ENCODE data around the gene E2F6.

The E2F6 gene

DNA sequence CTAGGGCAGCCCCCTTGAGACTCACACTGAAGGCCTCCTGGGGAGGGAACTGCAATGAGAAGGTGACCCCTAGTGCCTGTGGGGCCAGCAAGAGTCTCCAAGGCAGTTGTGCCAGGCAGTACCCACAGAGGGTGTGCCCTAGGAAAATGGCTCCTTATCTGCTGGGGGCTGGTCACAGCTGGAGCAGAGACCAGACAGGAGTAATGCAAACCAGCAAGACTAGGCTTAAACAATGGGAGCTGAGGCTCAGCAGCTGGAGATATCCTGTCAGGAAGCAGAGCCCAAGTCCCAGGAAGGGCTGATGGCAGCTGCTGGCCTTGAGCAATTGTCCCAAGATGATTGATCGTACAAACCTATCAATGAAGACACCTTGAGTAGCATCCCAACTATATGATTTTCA is 26.8 kb upstream of the E2F6 start:
- no peak for DNase-seq (ENCODE audit: low spot score)

DNA sequence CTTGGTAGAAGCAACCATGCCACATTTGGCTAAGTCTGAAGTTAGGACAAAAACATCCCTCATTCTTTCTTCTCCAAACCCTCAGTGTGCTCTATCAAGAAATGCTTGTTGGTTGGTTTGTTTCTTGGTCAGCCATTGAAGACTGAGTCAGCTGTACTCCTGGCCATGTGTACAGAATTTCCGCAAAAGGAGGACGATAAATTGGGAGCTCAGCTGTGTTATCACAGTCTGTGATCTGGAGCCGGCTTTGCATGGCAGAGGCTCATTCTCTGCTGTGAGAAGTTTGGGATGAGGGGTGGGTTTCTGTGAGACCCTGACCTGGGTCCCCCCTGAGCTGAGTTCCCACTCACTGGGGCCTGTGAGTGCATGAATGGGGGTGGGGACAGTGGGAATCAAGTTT is 26.3 kb upstream of the E2F6 start:
- DNase-seq (ENCODE audit: low spot score), result no peak

DNA sequence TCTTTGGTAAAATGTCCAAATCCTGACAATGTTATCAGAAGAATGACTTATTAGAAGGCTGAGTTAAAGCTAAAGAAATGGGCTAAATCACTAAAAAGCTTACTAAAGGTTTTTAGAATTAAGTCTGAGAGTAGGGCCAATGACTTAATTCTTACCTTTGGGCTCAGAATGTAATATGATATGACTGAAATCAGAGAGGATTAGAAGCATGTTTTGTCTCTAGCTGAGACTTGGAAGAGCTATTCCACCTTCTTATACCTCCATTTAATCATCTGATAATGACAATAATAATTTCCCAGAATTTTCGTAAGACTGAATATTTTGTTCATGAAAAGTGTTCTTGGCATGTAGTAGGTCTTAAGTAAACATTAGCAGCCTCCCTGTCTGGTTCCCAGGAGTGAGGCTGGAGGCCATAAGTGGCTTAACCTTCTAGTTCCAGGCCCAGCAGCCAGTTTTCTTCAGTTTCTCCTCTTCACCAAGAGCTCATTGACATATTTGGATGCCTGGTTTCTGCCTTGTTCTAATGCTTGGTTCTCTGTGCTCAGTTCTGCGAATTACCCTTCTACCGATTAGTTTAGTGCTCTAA is 25.5 kb upstream of the E2F6 start:
- DNase-seq (ENCODE audit: low spot score), result no peak

DNA sequence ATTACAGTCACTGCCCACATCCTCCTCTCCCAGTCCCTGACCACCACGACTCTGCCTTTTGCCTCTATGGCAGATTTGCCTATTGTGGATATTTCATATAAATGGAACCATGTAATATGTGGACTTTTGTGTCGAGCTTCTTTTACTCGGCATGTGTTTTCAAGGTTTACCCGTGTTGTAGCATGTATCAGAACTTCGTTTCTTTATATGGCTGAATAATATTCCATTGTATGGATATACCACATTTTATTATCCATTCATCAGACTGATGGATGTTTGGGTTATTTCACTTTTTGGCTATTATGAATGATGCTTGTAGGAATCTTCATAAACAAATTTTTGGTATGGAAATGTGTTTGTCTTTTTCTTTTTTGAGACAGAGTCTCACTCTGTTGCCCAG is 24.2 kb upstream of the E2F6 start:
- no peak for DNase-seq (ENCODE audit: low spot score)

DNA sequence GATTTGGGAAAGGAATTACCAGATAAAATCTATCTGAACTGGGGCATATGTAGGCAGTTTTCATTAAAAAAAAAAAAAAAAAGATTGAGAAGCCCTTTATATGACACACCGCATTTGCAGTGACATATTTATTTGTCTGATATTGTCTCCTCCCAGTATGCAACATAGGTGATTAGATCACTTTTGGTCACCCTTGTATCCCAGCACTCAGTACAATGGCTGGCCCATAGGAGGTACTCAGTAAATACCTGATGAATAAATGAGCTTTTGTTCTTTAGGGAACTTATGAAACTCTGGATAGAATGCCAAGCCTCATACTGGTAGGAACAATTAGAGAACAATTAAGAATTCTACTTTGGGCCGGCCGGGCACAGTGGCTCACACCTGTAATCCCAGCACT is 22.8 kb upstream of the E2F6 start:
- no peak for DNase-seq (ENCODE audit: low spot score)

DNA sequence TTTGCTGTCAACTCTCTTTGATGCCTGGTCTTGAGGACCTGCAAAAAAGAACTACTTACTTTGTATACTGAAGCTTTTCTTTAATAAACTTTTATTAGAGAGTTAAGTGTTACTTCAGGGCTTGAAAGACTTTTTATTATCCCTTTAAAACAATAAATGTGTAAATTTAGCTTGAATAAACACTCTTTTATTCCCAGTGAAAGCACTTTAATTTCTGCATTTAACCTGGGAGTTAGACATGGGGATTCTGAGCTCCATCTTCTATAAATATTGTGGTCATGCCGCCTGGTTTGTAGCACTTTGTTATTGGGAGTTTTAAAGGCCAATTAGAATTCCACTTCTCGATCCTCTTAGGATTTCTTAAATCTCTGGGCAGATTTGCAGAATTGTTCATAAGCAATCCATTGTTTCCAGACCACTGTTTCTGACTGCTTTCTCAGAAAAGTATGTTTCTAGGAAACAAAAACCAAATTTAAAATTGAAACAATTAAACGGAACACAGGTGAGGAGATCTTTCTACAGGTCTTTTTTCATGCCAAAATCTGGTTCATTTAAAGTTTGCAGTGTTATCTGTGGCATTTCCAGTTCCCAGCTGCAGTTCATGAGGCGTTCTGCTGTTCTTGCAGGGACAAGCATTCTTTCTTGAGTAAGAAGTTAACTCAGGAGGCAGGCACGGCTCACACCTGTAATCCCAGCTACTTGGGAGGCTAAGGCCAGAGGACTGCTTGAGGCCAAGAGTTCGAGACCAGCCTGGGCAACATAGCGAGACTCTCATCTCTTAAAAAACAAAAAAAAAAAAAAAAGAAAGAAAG is 18.1 kb upstream of the E2F6 start:
- DNase-seq (ENCODE audit: low spot score), result no peak

DNA sequence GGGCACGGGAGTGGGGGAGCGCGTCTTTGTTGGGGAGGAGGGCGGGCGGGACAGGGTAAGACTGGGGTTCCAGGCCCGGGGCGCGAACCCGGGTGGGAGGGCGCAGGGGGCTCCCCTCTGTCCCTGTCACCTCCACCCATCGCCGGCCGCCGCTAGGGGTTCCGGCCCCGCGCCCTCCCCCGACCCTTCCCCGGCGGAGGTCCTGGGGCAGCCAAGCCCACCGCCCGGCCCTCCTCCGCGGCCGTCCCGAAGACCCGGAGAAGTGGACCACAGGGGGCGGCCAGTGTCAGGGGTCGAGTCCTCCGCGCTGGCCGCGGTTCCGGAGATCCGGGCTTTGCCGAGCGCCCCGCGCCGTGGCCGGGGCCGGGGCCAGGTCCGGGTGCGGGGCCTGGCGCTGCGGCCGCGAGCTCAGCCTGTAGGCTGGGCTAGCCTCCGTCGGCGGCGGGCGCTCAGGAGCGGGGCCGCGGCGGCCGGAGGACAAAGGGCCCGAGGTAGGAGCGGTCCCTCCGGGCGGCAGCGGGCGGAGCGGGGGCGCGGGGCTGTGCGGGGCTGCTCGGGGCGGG is 16.6 kb upstream of the E2F6 start:
- no peak for DNase-seq (ENCODE audit: low spot score)

DNA sequence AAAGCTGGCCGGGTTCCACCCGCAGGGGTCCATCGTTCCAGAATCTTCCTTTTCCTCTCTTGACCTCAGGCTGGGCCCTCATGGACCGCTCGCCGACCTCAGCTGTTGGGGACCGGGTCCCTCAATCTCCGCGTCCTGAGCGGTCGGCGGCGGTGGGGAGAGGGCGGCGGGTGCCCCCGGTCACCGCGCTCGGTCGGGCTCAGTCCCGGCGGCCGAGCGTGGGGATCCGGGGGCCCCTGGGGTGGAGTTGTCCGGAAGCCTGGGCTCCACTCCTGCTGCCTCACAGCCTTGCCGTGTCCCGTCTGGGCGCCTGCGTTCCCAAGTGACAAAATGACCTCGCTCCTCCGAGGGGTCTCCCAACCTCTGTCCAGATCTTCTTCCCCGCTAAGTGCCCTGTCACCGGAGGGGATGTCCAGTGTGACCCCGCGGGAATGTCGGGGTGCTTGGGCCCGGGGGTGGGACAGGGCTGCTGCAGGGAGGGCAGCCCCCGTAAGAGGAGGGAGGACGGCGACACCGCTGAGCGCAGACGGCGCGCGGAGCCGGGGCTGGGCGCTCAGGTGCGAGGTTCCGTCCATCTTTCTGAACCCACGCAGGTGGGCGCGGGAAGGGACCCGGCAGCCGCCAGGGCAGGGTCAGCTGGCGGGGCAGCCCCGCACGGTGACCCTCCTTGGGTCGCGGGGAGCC is 16.0 kb upstream of the E2F6 start:
- DNase-seq (ENCODE audit: low spot score), result no peak

DNA sequence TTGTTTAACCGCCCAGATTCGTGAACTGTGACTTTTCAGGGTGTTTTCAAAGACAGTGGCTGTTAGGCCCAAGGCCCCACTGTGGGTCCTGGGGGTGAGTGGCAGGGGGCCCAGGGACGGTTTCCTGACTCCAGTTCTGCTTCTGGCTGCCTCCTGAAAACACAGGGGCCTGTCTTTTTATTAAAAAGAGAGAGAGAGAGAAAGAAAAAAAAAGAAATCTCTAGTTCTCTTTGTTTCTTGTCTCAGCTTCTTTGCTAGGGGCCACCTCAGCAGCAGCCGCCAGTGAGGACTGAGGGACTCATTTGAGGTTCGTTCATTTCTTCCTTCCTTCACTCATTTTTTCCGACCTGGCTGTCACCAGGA is 15.4 kb upstream of the E2F6 start:
- DNase-seq (ENCODE audit: low spot score), result no peak

DNA sequence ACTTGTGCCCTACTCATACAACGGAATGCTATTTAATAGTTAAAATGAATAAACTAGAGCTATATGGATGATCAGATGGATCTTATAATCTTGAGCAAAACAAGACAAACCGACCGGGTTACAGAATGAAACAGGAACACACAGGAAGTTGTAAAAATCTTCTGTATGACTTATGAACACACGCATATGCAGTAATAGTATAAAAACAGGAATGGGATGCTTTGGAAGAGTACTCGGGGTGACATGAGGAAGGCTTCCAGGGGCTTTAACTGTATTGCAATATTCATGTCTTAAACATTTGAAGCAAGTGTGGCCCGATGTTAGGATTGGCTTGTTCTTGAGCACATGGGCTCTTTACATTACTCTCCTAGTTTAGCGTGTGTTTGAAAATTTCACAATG is 14.9 kb upstream of the E2F6 start:
- DNase-seq (ENCODE audit: low spot score), result no peak

DNA sequence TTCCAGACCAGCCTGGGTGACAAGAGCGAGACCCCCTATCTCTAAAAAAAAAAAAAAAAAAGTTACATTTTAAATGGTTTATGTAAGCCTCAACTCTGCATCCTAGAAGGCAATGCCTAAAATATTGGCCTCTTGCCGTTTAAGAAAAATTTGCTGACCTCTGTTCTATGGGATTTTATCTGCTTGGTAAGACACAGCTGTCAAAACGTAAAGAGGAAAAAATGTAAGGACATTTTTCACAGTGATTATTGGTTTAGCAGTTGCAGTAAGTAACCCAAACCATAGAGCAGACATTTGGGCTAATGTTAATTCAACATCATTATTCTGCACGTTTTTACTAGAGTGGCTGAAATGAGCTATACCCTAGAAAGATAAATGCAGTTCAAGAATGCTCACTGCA is 14.4 kb upstream of the E2F6 start:
- DNase-seq (ENCODE audit: low spot score), result no peak

DNA sequence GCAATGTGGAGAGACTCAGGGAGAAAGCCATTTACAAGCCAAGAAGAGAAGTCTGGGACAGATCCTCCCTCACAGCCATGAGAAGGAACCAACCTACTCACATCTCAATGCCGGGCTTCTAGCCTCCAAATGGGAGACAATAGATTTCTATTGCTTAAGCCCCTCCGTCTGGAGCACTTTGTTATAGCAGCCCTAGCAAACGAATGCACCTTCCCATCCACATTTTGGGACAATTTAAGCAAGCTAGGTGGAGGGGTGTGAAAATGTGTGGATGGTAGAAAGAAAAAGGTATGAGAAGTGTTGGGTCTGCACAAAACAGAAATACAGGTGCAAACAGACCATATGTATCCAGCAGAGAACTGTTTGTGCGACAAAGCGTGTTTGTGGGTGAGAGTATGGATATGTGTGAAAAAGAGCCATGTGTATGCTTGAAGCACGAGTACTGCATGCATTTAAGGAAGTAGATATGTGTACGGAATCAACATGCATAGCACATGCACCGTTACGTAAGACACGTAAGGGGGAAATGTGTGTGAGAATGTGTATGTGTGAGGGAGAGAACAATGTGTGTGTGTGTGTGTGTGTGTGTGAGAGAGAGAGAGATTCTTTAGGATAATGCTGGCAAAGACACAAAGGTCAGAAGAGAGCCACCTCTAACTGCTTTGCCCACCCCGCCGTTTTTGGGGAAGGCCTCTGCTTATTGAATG is 13.1 kb upstream of the E2F6 start:
- DNase-seq (ENCODE audit: low spot score), result no peak

DNA sequence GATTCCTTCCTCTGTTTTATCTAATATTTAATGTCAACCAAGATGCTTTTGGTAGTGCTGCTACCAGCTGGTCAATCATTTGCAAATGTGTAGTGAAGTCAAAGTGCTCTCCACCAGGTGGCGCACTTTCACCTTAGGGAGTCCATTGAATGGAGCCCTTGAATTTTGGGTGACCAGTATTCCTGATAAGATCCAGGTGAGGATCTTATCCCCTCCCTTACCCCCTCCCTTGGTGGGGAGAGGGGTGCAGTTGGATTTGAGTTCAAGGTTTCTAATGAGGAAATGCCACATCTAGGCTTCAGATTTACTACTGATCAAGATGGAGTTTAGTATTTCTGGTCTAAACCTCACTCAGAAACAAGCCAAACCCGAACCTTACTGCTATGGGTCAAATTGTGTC is 12.0 kb upstream of the E2F6 start:
- DNase-seq (ENCODE audit: low spot score), result peak; percentile 70

DNA sequence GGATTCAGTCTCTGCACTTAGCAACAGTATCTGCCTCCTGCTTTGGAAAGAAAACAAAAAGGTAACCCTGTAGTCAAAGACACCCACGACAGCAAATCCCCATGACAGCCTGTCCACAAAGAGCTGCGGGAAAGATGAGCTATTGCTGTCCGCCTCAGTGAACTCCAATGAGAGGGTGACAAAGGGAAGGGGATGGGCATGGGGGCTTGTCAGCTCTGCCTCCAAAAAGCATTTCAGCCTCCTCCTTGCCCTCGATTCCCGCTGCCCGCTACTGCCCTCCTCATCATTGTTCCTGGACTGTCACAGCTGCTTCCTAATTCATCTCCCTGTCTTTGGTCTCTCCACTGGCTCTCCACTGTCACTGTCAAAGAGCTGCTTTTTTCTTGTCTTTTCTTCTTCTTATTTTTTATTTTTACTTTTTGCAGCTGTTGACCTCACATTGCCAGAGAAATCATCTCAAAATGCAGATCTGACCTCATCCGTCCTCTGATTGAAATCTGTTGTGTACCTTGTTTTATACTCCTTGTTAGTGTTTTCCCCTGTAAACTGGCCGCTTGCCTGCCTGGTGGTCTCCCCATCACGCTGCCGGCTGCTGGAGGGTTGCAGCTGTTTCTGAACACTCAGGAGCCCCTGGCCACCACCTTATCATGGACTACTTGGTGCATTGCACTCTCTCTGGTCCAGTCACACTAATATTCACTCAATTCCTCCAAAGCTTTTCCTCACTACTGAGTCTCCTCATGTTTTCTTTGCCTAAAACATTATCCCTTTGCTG is 7.9 kb upstream of the E2F6 start:
- no peak for DNase-seq (ENCODE audit: low spot score)

DNA sequence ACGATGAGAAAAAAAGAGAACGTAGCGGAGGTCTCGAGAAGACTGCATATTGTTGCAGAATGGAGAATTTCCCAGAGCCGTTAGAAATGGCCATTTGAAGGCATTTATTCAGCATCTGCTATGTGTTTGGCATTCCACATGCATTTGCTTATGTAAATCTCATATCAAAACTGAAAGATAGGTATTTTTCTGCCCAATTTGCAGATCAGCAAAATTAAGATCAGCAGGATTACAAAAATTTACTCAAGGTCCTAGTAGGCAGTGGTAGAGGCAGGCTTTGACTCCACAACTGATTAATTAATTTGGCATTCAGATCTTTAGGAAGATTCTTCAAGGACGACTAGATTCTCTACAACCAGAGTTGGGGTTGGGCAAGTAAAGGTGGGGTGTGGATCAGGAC is 1.8 kb upstream of the E2F6 start:
- DNase-seq (ENCODE audit: low spot score), result no peak

DNA sequence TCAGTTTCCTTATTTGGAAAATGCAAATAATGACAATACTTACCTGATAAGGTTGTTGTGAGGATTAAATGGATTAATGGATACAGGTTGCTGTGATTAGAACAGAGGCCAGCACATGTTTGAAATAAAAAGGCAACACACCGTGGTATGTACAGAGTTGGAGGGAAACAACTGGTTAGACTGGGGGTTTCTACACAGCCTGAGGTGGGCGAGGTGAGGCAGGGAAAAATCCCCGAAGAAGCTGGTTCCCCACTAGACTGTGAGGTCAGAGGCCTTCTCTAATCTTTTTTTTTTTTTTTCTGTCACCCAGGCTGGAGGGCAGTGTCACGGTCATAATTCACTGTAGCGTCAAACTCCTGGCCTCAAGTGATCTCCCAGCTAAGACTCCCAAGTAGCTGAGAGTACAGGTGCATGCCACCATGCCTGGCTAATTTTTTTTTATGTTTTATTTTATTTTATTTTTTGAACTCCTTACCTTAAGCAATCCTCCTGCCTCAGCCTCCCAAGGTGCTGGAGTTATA is 1.2 kb upstream of the E2F6 start:
- DNase-seq (ENCODE audit: low spot score), result no peak

DNA sequence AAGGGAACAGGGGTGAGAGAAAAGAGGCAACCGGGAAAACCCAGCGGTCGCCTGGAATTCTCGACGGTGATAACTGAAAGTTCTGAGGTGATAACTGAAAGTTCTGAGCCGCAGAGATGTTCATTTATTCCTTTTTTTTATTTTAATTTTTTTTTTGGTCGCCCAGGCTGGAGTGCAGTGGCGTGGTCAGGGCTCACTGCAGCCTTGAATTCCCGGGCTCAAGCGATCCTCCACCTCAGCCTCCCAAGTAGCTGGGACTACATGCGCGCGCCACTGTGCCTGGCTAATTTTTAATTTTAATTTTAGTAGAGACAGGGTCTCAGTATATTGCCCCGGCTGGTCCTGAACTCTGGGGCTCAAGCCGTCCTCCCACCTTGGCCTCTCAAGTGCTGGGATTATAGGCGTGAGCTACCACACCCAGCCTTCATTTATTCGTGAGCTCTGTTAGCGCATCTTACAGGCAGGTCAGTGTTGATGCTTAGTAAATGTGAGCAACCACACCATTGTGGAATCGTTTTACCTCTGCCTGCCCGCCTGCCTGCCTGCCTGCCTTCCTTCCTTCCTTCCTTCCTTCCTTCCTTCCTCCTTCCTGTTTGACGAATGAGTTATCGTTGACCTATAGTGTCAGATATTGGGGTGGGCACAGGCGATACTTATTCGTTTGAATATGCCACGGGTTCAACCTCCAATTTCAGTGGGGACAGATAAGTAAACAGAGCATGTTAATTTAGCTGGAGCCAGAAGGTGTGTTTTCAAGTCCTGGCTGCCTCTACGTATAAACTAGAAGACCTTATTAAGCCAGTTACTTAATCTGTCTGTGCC is 557 bp upstream of the E2F6 start:
- DNase-seq (ENCODE audit: low spot score), result no peak

DNA sequence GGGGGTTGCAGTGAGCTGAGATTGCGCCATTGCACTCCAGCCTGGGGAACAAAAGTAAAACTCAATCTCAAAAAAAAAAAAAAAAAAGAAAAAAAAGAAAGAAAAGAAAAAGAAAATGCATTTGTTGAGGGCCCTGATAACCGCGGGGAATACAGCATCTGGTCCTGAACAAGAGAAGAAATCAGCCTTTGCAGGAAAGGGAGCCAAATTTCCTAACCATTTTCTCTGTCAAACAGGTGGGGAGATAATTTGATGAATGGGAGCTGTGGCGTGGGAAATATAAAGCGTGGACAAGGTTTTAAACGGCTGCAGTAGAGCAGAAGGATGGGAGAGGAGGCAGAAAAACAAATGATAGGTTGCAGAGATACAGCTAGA is 864 bp downstream of the E2F6 start:
- DNase-seq (ENCODE audit: low spot score), result no peak

DNA sequence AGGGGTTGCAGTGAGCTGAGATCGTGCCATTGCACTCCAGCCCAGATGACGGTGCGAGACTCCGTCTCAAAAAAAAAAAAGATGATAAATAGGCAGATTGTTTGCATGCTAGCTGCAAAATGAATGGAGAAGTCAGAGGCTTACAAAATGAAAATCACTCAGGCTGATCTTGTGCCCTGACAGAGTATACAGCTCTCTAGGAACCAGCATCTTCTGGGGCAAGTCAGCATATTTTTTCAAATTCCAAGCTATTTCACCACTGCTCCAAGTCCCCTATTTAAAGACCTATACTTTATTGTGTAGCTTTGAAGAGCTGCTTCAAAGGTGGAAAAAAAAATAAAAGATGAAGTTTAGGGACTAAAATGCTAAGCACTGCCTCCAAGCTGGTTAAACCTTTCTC is 6.1 kb downstream of the E2F6 start:
- DNase-seq (ENCODE audit: low spot score), result no peak

DNA sequence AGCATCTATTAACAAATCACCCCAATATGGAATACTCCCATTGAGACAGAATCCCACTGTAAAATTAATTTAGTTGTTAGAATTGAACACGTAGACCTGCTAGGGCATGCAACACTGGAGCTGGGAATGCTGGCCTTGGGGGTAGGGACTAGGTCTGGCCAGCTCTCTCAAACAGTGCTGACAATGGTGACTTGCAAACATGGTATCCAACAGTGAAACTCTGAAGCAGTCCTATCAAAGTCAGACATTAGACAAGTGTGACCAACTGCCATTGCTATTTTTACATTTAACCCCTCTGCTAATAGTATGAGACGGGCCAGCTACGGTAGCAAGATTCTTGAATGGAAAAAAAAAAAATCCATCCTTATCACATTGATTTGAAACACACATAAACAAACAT is 7.2 kb downstream of the E2F6 start:
- no peak for DNase-seq (ENCODE audit: low spot score)

DNA sequence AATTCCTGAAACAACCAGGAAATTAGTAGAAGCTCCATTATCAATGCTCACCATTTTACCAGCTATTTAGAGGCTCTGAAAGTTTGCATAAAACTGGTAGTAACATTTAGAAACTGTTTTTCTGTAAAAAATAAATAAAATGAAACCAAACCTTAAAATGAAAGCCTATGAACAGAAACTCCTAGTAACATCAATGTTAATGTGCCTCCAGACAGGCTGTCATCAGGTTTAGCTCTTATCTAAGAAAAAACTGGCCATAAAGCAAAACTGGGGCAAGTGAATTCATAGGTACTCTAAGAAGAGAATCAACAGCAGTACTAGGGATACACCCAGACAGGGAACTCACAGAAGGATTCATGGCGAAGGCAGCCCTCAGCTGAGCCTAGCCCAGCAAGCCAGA is 8.0 kb downstream of the E2F6 start:
- DNase-seq (ENCODE audit: low spot score), result no peak
